ENCODE measurements around the gene NFIX.
A peak's percentile ranks its signal among the peaks of the same experiment; 100 is the strongest.

NFIX gene

DNA sequence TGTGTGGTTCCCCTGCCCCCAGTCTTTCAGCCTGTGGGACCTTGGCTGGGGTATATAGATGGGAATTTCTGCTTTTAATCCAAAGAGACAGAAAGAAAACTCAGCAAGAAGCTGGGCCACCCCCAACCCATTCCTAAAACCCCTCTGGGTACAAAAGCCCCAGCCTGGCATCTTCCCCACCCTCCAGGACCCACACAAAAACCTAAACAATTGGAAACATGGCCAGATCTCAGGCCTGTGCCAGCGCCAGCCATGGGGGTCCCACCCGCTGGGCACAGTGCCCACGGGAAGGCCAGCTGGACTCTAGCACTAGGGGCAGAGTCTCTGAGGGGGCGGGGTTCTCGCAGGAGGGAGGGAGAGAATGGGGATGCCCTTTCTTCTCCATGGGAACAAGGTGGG lies 98.8 kb downstream of the NFIX start:
- TF ChIP-seq, protein P1, sequence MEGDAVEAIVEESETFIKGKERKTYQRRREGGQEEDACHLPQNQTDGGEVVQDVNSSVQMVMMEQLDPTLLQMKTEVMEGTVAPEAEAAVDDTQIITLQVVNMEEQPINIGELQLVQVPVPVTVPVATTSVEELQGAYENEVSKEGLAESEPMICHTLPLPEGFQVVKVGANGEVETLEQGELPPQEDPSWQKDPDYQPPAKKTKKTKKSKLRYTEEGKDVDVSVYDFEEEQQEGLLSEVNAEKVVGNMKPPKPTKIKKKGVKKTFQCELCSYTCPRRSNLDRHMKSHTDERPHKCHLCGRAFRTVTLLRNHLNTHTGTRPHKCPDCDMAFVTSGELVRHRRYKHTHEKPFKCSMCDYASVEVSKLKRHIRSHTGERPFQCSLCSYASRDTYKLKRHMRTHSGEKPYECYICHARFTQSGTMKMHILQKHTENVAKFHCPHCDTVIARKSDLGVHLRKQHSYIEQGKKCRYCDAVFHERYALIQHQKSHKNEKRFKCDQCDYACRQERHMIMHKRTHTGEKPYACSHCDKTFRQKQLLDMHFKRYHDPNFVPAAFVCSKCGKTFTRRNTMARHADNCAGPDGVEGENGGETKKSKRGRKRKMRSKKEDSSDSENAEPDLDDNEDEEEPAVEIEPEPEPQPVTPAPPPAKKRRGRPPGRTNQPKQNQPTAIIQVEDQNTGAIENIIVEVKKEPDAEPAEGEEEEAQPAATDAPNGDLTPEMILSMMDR (IDR thresholded peaks at IDR 0.05) = no peak
- no peaks in the 10 kb centered on the region for H3K9me3 ChIP-seq
- H3K27ac ChIP-seq = peak overlapping the region; percentile 99
- peak overlapping the region; percentile 4 to 93 for H3K4me3 ChIP-seq (ENCODE audit: low read depth in 1 of 2, low read length in 1 of 2)
- H3K36me3 ChIP-seq = no peaks in the 10 kb centered on the region
- peaks cover 34 to 44% of the 10 kb centered on the region in 2 experiments for H3K4me1 ChIP-seq (ENCODE audit: control insufficient read depth in 1 of 2, insufficient read depth in 1 of 2, low read depth in 1 of 2, low read length in 1 of 2)
- H3K27me3 ChIP-seq = peaks cover 7% of the 10 kb centered on the region

DNA sequence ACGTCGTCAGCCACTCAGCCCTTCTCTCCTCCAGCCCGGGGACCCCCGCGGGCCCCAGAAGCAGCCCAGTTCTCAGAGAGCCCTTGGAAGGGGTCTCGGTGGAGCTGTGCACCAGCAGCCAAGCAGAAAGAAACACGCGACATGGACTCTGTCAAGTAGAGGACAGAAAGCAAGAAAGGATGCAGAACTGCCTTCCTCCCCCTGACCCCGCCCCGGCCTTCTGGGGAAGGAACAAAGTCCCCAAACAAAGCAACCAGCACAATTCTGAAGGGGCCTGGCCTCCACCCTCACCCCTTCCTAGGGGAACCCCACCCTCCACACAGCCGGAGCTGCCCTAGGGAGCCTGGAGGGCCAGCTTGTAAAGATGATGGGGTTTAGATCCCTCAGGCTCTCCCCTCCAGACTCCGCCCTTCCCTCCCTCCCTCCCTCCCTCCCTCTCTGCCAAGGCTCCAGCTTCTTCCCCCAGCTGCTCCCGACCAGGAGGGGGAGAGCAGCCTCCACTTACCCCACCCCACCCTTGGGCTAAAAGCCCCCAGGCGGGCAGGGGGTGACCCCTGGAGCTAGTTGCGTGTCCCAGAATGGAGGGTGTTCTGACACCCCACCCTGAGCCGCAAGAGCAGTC lies 99.6 kb downstream of the NFIX start:
- H3K4me3 ChIP-seq (ENCODE audit: low read depth in 1 of 2, low read length in 1 of 2) = peak overlapping the region; percentile 93 to 95
- H3K36me3 ChIP-seq = peaks cover 2% of the 10 kb centered on the region
- H3K27ac ChIP-seq = peak overlapping the region; percentile 99
- peaks cover 7% of the 10 kb centered on the region for H3K27me3 ChIP-seq
- TF ChIP-seq, protein P1 (IDR thresholded peaks at IDR 0.05) = no peak
- H3K9me3 ChIP-seq = no peaks in the 10 kb centered on the region
- peaks cover 39 to 50% of the 10 kb centered on the region in 2 experiments for H3K4me1 ChIP-seq (ENCODE audit: control insufficient read depth in 1 of 2, insufficient read depth in 1 of 2, low read depth in 1 of 2, low read length in 1 of 2)

DNA sequence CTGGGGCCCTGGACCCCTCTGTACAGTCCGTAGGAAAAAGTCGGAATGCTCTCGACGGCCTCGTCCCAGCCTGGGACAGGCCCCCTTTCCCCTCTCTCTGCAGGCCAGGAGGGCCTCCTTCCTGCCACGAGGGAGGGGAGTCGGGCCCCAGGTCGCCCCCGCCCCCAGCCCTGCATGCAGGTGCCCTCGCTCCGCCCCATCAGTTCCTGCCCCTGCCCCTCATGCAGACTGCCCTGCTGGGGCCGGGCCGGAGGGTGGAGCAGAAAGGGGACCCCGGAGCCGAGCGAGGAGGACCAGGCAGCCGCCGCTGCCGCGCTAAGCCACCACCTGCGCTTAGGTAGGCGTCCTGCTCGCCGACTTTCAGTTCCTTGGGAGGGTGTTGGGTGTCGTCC lies 100.1 kb downstream of the NFIX start:
- TF ChIP-seq, protein P1 (IDR thresholded peaks at IDR 0.05) = no peak
- peaks cover 7% of the 10 kb centered on the region for H3K27me3 ChIP-seq

DNA sequence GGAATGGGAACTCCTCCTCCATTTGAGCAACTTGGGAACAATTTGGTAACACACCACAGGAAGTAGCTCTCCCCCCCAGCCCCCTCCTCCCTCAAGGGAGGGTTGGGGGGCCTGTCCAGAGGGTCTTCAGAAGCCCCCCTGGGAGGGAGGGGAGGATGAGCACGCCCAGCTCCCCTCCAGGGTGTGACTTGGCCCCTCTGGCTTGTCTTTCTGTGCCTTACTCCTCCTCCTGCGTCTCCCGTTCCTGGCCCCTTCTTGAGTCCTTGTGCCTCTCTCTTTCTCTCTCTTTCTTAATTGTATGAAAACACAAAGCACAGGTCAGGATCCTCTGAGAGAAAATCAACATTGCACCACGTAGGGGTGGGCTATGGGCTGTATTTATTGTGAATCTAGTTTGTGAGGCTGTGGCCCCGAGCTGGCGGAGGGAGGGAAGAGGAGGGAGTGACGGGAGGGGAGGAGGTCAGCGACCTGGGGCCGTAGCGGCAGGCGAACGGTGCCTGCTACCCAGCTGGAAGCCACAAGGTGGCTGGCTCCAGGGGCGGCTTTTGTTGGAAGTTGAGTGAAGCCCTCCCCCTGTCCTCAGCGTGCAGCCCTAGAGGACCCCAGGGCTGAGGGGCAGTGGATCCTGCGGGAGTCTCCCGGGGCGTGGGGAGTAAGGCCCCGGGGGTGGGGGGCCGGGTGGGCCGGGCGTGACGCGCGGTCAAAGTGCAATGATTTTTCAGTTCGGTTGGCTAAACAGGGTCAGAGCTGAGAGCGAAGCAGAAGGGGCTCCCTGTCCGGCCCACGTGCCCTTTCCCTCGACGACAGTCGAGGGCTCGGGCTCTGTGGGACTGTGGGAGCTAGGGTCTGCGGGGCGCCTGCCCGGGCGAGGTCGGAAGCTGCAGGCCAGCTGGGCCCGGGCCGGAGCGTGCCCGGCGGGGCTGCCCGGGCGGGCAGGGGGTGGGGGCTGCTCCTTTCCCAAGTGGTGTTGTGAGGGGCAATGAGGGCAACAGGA lies 101.0 kb downstream of the NFIX start:
- peaks cover 7% of the 10 kb centered on the region for H3K27me3 ChIP-seq
- peak overlapping the region; percentile 99 for H3K27ac ChIP-seq
- peaks cover 52 to 64% of the 10 kb centered on the region in 2 experiments for H3K4me1 ChIP-seq (ENCODE audit: control insufficient read depth in 1 of 2, insufficient read depth in 1 of 2, low read depth in 1 of 2, low read length in 1 of 2)
- TF ChIP-seq, protein P1 (IDR thresholded peaks at IDR 0.05) = peak; percentile 68
- H3K36me3 ChIP-seq = peaks cover 14% of the 10 kb centered on the region
- peak overlapping the region; percentile 93 to 95 for H3K4me3 ChIP-seq (ENCODE audit: low read depth in 1 of 2, low read length in 1 of 2)
- H3K9me3 ChIP-seq = no peaks in the 10 kb centered on the region

More for the DNA sequence above, 100.1 kb downstream of the NFIX start:
- H3K27ac ChIP-seq = peak overlapping the region; percentile 99
- peaks cover 44 to 55% of the 10 kb centered on the region in 2 experiments for H3K4me1 ChIP-seq (ENCODE audit: control insufficient read depth in 1 of 2, insufficient read depth in 1 of 2, low read depth in 1 of 2, low read length in 1 of 2)
- H3K36me3 ChIP-seq = peaks cover 7% of the 10 kb centered on the region
- no peaks in the 10 kb centered on the region for H3K9me3 ChIP-seq
- H3K4me3 ChIP-seq (ENCODE audit: low read depth in 1 of 2, low read length in 1 of 2) = peak overlapping the region; percentile 93 to 95

DNA sequence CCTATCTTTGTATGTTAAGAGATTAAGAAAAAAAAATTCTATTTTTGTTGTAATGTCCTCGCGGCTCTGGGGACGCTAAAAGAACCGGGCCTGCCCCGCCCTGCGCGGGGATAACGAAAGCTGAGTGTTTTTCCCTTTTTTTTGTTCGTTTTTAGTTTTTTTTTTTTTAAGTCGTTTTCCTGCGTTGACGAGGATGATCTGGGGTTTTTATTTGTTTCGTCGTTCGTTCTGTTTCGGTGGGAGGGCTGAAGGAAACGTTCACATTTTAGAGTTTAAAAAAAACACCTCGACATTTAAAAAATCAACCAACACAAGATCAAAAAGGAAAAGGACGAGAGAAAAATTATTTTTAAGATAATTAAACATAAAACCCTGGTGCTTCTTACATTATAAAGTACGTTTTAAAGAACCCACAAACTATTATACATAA lies 101.8 kb downstream of the NFIX start:
- Histone ChIP-seq H3K4me3 (ENCODE audit: low read depth in 1 of 2, low read length in 1 of 2) (peak overlapping the region; percentile 93 to 95), H3K4me1 (ENCODE audit: control insufficient read depth in 1 of 2, insufficient read depth in 1 of 2, low read depth in 1 of 2, low read length in 1 of 2) (peaks cover 61 to 72% of the 10 kb centered on the region in 2 experiments), H3K27me3 (no peaks in the 10 kb centered on the region), H3K9me3 (no peaks in the 10 kb centered on the region), H3K36me3 (peaks cover 14% of the 10 kb centered on the region), H3K27ac (peak overlapping the region; percentile 99)
- TF ChIP-seq, protein P1 (IDR thresholded peaks at IDR 0.05) = no peak
